Activated naive CD4-positive, alpha-beta T cell treated with anti-CD3 and anti-CD28 coated beads, Interleukin-2, amount 50 U/mL, for 16 hours (primary cell): ENCODE data around the gene SRP72.

Source experiments
- DNase-seq: peaks from one replicate; pipeline ENCODE4 v3.0.0-alpha.2; 2020

SRP72 gene

GRCh38 chr4:56550642-56551041, 83.2 kb downstream of the SRP72 start:
- no peak for DNase-seq

- no peak for DNase-seq
Measured at GRCh38 chr4:56551516-56551915, 84.1 kb downstream of the SRP72 start.

- no peak for DNase-seq
Measured at GRCh38 chr4:56552273-56552672, 84.9 kb downstream of the SRP72 start.
